ENCODE data around the gene TRHDE.
"Not testable (repeated sequence)": the region's sequence is repeated elsewhere in the genome, so short reads cannot be mapped to it uniquely, and the experiment has no call there.

The TRHDE gene

GRCh38 chr12:72681028-72681427, 408.9 kb downstream of the TRHDE start:
- no peak for TF ChIP-seq CTCF (IDR thresholded peaks at IDR 0.05; ENCODE audit: borderline replicate concordance, insufficient read depth, low read depth, low read length)
- no peak overlapping the region for H3K4me3 ChIP-seq (ENCODE audit: low read depth, low read length)

GRCh38 chr12:72684491-72684890, 412.3 kb downstream of the TRHDE start:
- TF ChIP-seq CTCF (IDR thresholded peaks at IDR 0.05; ENCODE audit: borderline replicate concordance, insufficient read depth, low read depth, low read length) = no peak

GRCh38 chr12:72692338-72692737, 420.2 kb downstream of the TRHDE start:
- no peak for TF ChIP-seq CTCF (IDR thresholded peaks at IDR 0.05; ENCODE audit: borderline replicate concordance, insufficient read depth, low read depth, low read length)
- H3K4me3 ChIP-seq (ENCODE audit: low read depth, low read length) = no peak overlapping the region

More at GRCh38 chr12:72684491-72684890, 412.3 kb downstream of the TRHDE start:
- no peak overlapping the region for H3K4me3 ChIP-seq (ENCODE audit: low read depth, low read length)

- no peak overlapping the region for H3K4me3 ChIP-seq (ENCODE audit: low read depth, low read length)
- no peak for TF ChIP-seq CTCF (IDR thresholded peaks at IDR 0.05; ENCODE audit: borderline replicate concordance, insufficient read depth, low read depth, low read length)
These were observed 422.0 kb downstream of the TRHDE start for GRCh38 chr12:72694193-72694592.

GRCh38 chr12:72699362-72699761, 427.2 kb downstream of the TRHDE start:
- TF ChIP-seq CTCF (IDR thresholded peaks at IDR 0.05; ENCODE audit: borderline replicate concordance, insufficient read depth, low read depth, low read length) = peak; percentile 13; the same call in 1 of the 2 replicates
- H3K4me3 ChIP-seq (ENCODE audit: low read depth, low read length) = no peak overlapping the region

GRCh38 chr12:72712025-72712424, 439.9 kb downstream of the TRHDE start:
- H3K4me3 ChIP-seq (ENCODE audit: low read depth, low read length) = not testable (repeated sequence)

- no peak for TF ChIP-seq CTCF (IDR thresholded peaks at IDR 0.05; ENCODE audit: borderline replicate concordance, insufficient read depth, low read depth, low read length)
- H3K4me3 ChIP-seq (ENCODE audit: low read depth, low read length) = no peak overlapping the region
These were observed 444.1 kb downstream of the TRHDE start for GRCh38 chr12:72716221-72716620.

- no peak for TF ChIP-seq CTCF (IDR thresholded peaks at IDR 0.05; ENCODE audit: borderline replicate concordance, insufficient read depth, low read depth, low read length)
- H3K4me3 ChIP-seq (ENCODE audit: low read depth, low read length) = no peak overlapping the region
These were observed 444.9 kb downstream of the TRHDE start for GRCh38 chr12:72717036-72717435.

Data from GM12875 (cell line).